H1 (cell line): ENCODE data around the gene RAVER2. TPM values are rescaled to one million over a fixed set of nuclear protein-coding genes. Genes with fewer than 3 reads are reported as not detected.

Source experiments
- CTCF ChIA-PET: fragments of 300-600 bp; sonication (Branson Sonifier 250); formaldehyde crosslinking; loops from one replicate; lab custom pipeline; 2021; ENCODE audit not compliant: partially characterized antibody; lab: Charles Lee
- POLR2A ChIA-PET: fragments of 300-600 bp; sonication (Branson Sonifier 250); formaldehyde crosslinking; loops from one replicate; lab custom pipeline; 2021; ENCODE audit warnings: inconsistent platforms; ENCODE audit not compliant: partially characterized antibody; lab: Charles Lee
- DNase-seq, 2 experiments: peaks; one replicate each; pipeline versions ENCODE4 v3.0.0 to v3.0.0-alpha.2; 2010 to 2022; ENCODE audit warnings: low spot score in 2 of 2, low read depth in 1 of 2, mixed read lengths in 1 of 2
- FAIRE-seq: peaks from 2 replicates; lab custom pipeline; 2011; peaks lifted over from hg19 to GRCh38; lab: Jason Lieb, UNC
- H2AFZ ChIP-seq: 2 replicates; pipeline ENCODE4 v1.8.1; 2012; ENCODE audit warnings: low read length, inconsistent platforms
- H2AK5ac ChIP-seq: 2 replicates; pipeline ENCODE4 v1.6.1; 2013; ENCODE audit warnings: low read depth, low read length
- H2BK120ac ChIP-seq: replicated peaks from 2 replicates; pipeline ENCODE3; 2013; ENCODE audit warnings: low read depth, low read length, inconsistent platforms
- H2BK12ac ChIP-seq: 2 replicates; pipeline ENCODE4 v1.6.1; 2013; ENCODE audit warnings: low read depth, low read length
- H2BK15ac ChIP-seq: 2 replicates; pipeline ENCODE4 v1.6.1; 2013; ENCODE audit warnings: low read length
- H2BK20ac ChIP-seq: 2 replicates; pipeline ENCODE4 v1.6.1; 2013; ENCODE audit warnings: low read length
- H2BK5ac ChIP-seq: 2 replicates; pipeline ENCODE4 v1.6.1; 2013; ENCODE audit warnings: low read depth, low read length
- H3K14ac ChIP-seq: 2 replicates; pipeline ENCODE4 v1.6.1; 2013; ENCODE audit warnings: inconsistent platforms; ENCODE audit not compliant: insufficient read length
- H3K18ac ChIP-seq: 2 replicates; pipeline ENCODE4 v1.6.1; 2013; ENCODE audit warnings: low read length; ENCODE audit errors: extremely low read depth
- H3K23ac ChIP-seq: 2 replicates; pipeline ENCODE4 v1.6.1; 2013; ENCODE audit warnings: inconsistent platforms; ENCODE audit not compliant: insufficient read length
- H3K23me2 ChIP-seq: 2 replicates; pipeline ENCODE4 v1.6.1; 2013; ENCODE audit warnings: low read depth, low read length
- H3K27ac ChIP-seq: 2 replicates; pipeline ENCODE4 v1.6.1; 2011; ENCODE audit warnings: low read depth, low read length, inconsistent platforms
- H3K27me3 ChIP-seq, 4 experiments: replicated peaks in 1 of 4; 1 replicate in 1 of 4; 2 replicates in 3 of 4; pipeline versions ENCODE4 v1.6.1 to v1.8.1; 2011 to 2013; ENCODE audit warnings: low read length in 3 of 4, mild to moderate bottlenecking in 3 of 4, inconsistent platforms in 2 of 4, mixed read lengths in 2 of 4, moderate library complexity in 1 of 4; ENCODE audit not compliant: control insufficient read depth in 3 of 4, insufficient read depth in 3 of 4; ENCODE audit errors: extremely low read depth in 1 of 4
- H3K36me3 ChIP-seq, 4 experiments: 2 replicates each; pipeline versions ENCODE4 v1.6.1 to v1.8.1; 2011 to 2013; ENCODE audit warnings: mild to moderate bottlenecking in 4 of 4, low read length in 3 of 4, moderate library complexity in 2 of 4, control low read depth in 1 of 4, inconsistent platforms in 1 of 4; ENCODE audit not compliant: insufficient read depth in 4 of 4, control insufficient read depth in 2 of 4
- H3K4ac ChIP-seq: replicated peaks from 2 replicates; pipeline ENCODE3; 2013; ENCODE audit warnings: low read length, low read depth, mixed read lengths, inconsistent platforms; ENCODE audit not compliant: insufficient read length
- H3K4me1 ChIP-seq, 4 experiments: replicated peaks in 1 of 4; 1 replicate in 1 of 4; 2 replicates in 3 of 4; pipeline versions ENCODE4 v1.6.1 to v1.8.1; 2011 to 2013; ENCODE audit warnings: low read length in 3 of 4, inconsistent platforms in 2 of 4, mixed read lengths in 1 of 4; ENCODE audit not compliant: insufficient read depth in 4 of 4, control insufficient read depth in 3 of 4
- H3K4me2 ChIP-seq, 2 experiments: 2 replicates each; pipeline versions ENCODE4 v1.6.1 to v1.8.1; 2011 to 2013; ENCODE audit warnings: low read depth in 2 of 2, low read length in 2 of 2, control low read depth in 1 of 2, inconsistent platforms in 1 of 2, mild to moderate bottlenecking in 1 of 2; ENCODE audit not compliant: insufficient read depth in 1 of 2
- H3K4me3 ChIP-seq, 4 experiments: fragments of 200-600, 300-600 bp in 1 of 4; sonication (generic), shearing (Covaris generic), sonication (Bioruptor Twin) in 1 of 4; 2 replicates each; pipeline versions ENCODE4 v1.5.1 to v1.8.1; 2011 to 2016; ENCODE audit warnings: low read length in 4 of 4, low read depth in 3 of 4, control low read depth in 2 of 4, inconsistent platforms in 2 of 4, mild to moderate bottlenecking in 2 of 4, mixed read lengths in 1 of 4, moderate library complexity in 1 of 4; ENCODE audit not compliant: insufficient read depth in 2 of 4; ENCODE audit errors: extremely low read depth in 1 of 4
- H3K56ac ChIP-seq: replicated peaks from 2 replicates; pipeline ENCODE3; 2013; ENCODE audit warnings: low read depth, mild to moderate bottlenecking, mixed read lengths, low read length, inconsistent platforms; ENCODE audit not compliant: insufficient read length
- H3K79me1 ChIP-seq: 2 replicates; pipeline ENCODE4 v1.6.1; 2013; ENCODE audit warnings: low read depth, low read length, control low read depth
- H3K79me2 ChIP-seq, 2 experiments: 2 replicates each; pipeline versions ENCODE4 v1.6.1 to v1.8.1; 2012 to 2013; ENCODE audit warnings: low read length in 2 of 2, mild to moderate bottlenecking in 2 of 2, inconsistent platforms in 1 of 2; ENCODE audit not compliant: insufficient read depth in 2 of 2, control insufficient read depth in 1 of 2
- H3K9ac ChIP-seq, 4 experiments: replicated peaks in 1 of 4; 1 replicate in 1 of 4; 2 replicates in 3 of 4; pipeline versions ENCODE4 v1.6.1 to v1.8.1; 2011 to 2013; ENCODE audit warnings: low read depth in 3 of 4, low read length in 3 of 4, control low read depth in 2 of 4, mild to moderate bottlenecking in 2 of 4, moderate library complexity in 2 of 4, inconsistent platforms in 1 of 4; ENCODE audit errors: extremely low read depth in 1 of 4
- H3K9me3 ChIP-seq, 2 experiments: 2 replicates each; pipeline versions ENCODE4 v1.6.1 to v1.8.1; 2012 to 2013; ENCODE audit warnings: mild to moderate bottlenecking in 2 of 2, moderate library complexity in 2 of 2, control low read depth in 1 of 2, inconsistent platforms in 1 of 2, low read depth in 1 of 2, low read length in 1 of 2, mixed read lengths in 1 of 2; ENCODE audit not compliant: insufficient read depth in 2 of 2
- H4K20me1 ChIP-seq, 2 experiments: replicated peaks in 1 of 2; 2 replicates each; pipeline versions ENCODE3 to v1.8.1; 2011 to 2013; ENCODE audit warnings: inconsistent platforms in 2 of 2, low read length in 2 of 2, mild to moderate bottlenecking in 1 of 2; ENCODE audit not compliant: insufficient read depth in 2 of 2, control insufficient read depth in 1 of 2
- H4K5ac ChIP-seq: 2 replicates; pipeline ENCODE4 v1.6.1; 2013; ENCODE audit warnings: low read length, low read depth, mixed read lengths, inconsistent platforms; ENCODE audit not compliant: insufficient read length
- H4K8ac ChIP-seq: 2 replicates; pipeline ENCODE4 v1.8.0; 2013; ENCODE audit warnings: mild to moderate bottlenecking, moderate library complexity, low read length, inconsistent platforms; ENCODE audit not compliant: insufficient read depth; ENCODE audit errors: extremely low read depth
- H4K91ac ChIP-seq: replicated peaks from 2 replicates; pipeline ENCODE3; 2013; ENCODE audit warnings: low read length, mixed read lengths, inconsistent platforms; ENCODE audit not compliant: insufficient read length
- GABPA ChIP-seq: IDR thresholded peaks from 2 replicates; pipeline ENCODE4 v1.6.1; 2011; ENCODE audit warnings: mild to moderate bottlenecking, low read length, moderate library complexity, borderline replicate concordance; ENCODE audit not compliant: insufficient read depth
- MAX ChIP-seq: IDR thresholded peaks from 2 replicates; pipeline ENCODE4 v1.6.1; 2012; ENCODE audit warnings: inconsistent platforms
- PHF8 ChIP-seq: fragments of 200-600 bp; sonication (generic); conservative IDR thresholded peaks from 2 replicates; pipeline ENCODE4 v1.7.1; 2012; ENCODE audit warnings: low read depth, mild to moderate bottlenecking, inconsistent platforms, low read length, moderate library complexity
- RAD21 ChIP-seq, 2 experiments: IDR thresholded peaks in 1 of 2; conservative IDR thresholded peaks in 1 of 2; 2 replicates each; pipeline ENCODE4 v1.6.1; 2011; ENCODE audit warnings: low read depth in 2 of 2, low read length in 2 of 2, improper control_type of control experiment in 1 of 2, inconsistent platforms in 1 of 2, mild to moderate bottlenecking in 1 of 2, moderate library complexity in 1 of 2
- SP2 ChIP-seq: IDR thresholded peaks from 2 replicates; pipeline ENCODE4 v1.6.1; 2012; ENCODE audit warnings: mild to moderate bottlenecking, low read length, inconsistent platforms
- TCF12 ChIP-seq: IDR thresholded peaks from 2 replicates; pipeline ENCODE4 v1.6.1; 2011; ENCODE audit warnings: low read depth, mild to moderate bottlenecking, low read length
- WGBS, 2 experiments: shearing (Covaris generic) in 1 of 2; methylation state at CpG; one replicate each; pipeline versions ENCODE4 v1.1.6 to v1.1.7; 2013 to 2015; ENCODE audit warnings: low lambda C conversion rate in 2 of 2, mixed read lengths in 2 of 2, inconsistent platforms in 1 of 2, low coverage in 1 of 2, missing lambda C conversion rate in 1 of 2; ENCODE audit not compliant: insufficient replicate concordance in 2 of 2, insufficient coverage in 1 of 2, insufficient read length in 1 of 2; ENCODE audit errors: extremely low coverage in 1 of 2, missing lambda C conversion rate in 1 of 2; 5-methylcytosine and 5-hydroxymethylcytosine counted together
- polyA plus RNA-seq, 7 experiments: library from polyadenylated mRNA; depleted of rRNA in 3 of 7; stranded (reverse) in 5 of 7; unstranded in 2 of 7; fragments of >200 nt in 5 of 7; fragments of 200-250 nt in 2 of 7; gene quantifications; 1 replicate in 5 of 7; 2 replicates in 1 of 7; 4 replicates in 1 of 7; pipeline versions ENCODE4 v1.2.1 to v1.2.3, GENCODE V29; 2011 to 2013; ENCODE audit warnings: missing spikeins in 2 of 7, mixed read lengths in 2 of 7
- total RNA-seq: library from RNA; stranded (reverse); fragmentation: NEBNext Ultra II Directional; extraction: Animal tissue kit (Norgen Biotek cat#: 25700); gene quantifications from 2 replicates; pipeline ENCODE4 v1.2.1, GENCODE V29; 2021
- TF ChIP-seq, protein P1 (sequence below): IDR thresholded peaks from 2 replicates; pipeline ENCODE4 v1.6.1; 2011; ENCODE audit warnings: low read depth, mild to moderate bottlenecking, low read length; ENCODE audit not compliant: insufficient read depth
- TF ChIP-seq, protein P2 (sequence below): IDR thresholded peaks from 2 replicates; pipeline ENCODE4 v1.6.1; 2011; ENCODE audit warnings: low read length, improper control_type of control experiment

RAVER2 gene
- total and polyA plus RNA-seq, 2 of the 8 experiments (the other 6 are each of a cell fraction or from before 2014, with no cell fraction given), result 10.5 to 19.5 TPM

GRCh38 chr1:64810001-64810400 lies 65.1 kb downstream of the RAVER2 start:
- no peaks in the 10 kb centered on the region for H3K27me3 ChIP-seq

More at GRCh38 chr1:64810001-64810400, 65.1 kb downstream of the RAVER2 start:
- no peaks in the 10 kb centered on the region for H3K79me2 ChIP-seq
- H3K4me3 ChIP-seq, result no peak overlapping the region
- no peaks in the 10 kb centered on the region for H3K4me1 ChIP-seq
- no peak overlapping the region for H3K56ac ChIP-seq
- no peak overlapping the region for H2BK15ac ChIP-seq
- H2BK20ac ChIP-seq, result no peak overlapping the region
- no peaks in the 10 kb centered on the region for H3K23me2 ChIP-seq
- no peak overlapping the region for H4K5ac ChIP-seq
- H2BK5ac ChIP-seq, result no peak overlapping the region
- H2BK12ac ChIP-seq, result no peak overlapping the region
- WGBS, 2 experiments, result 81% methylated on average over 1 of the region's 1 CpG; no CpG with 5 or more reads in 1 of the 2 experiments
- H4K20me1 ChIP-seq, result no peaks in the 10 kb centered on the region
- H3K36me3 ChIP-seq, result peaks cover 0 to 4% (median 2%) of the 10 kb centered on the region in 4 experiments; a peak in 2 of 8 replicates
- H3K79me1 ChIP-seq, result no peaks in the 10 kb centered on the region
- H3K4me2 ChIP-seq, result no peak overlapping the region
- no peak overlapping the region for H3K14ac ChIP-seq
- no peaks in the 10 kb centered on the region for H3K9me3 ChIP-seq
- ChIA-PET CTCF (no interaction called here), POLR2A (no interaction called here)
- no peak for DNase-seq
- H2BK120ac ChIP-seq, result no peak overlapping the region
- no peak overlapping the region for H4K8ac ChIP-seq
- no peak overlapping the region for H3K23ac ChIP-seq
- FAIRE-seq, result no peak
- no peak overlapping the region for H3K9ac ChIP-seq
- no peak overlapping the region for H3K4ac ChIP-seq
- H4K91ac ChIP-seq, result no peak overlapping the region
- no peak overlapping the region for H3K18ac ChIP-seq
- TF ChIP-seq GABPA (no peak), MAX (no peak), PHF8 (no peak), TCF12 (no peak), SP2 (no peak), RAD21 (IDR thresholded peaks at IDR 0.05 in 1 of 2, conservative IDR thresholded peaks at IDR 0.05 in 1 of 2; ENCODE audit: low read depth in 2 of 2, low read length in 2 of 2) (no peak)
- TF ChIP-seq, protein P1, sequence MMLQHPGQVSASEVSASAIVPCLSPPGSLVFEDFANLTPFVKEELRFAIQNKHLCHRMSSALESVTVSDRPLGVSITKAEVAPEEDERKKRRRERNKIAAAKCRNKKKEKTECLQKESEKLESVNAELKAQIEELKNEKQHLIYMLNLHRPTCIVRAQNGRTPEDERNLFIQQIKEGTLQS, result no peak
- TF ChIP-seq, protein P2, sequence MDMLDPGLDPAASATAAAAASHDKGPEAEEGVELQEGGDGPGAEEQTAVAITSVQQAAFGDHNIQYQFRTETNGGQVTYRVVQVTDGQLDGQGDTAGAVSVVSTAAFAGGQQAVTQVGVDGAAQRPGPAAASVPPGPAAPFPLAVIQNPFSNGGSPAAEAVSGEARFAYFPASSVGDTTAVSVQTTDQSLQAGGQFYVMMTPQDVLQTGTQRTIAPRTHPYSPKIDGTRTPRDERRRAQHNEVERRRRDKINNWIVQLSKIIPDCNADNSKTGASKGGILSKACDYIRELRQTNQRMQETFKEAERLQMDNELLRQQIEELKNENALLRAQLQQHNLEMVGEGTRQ, result no peak
- no peak overlapping the region for H3K27ac ChIP-seq
- no peak overlapping the region for H2AFZ ChIP-seq
- H2AK5ac ChIP-seq, result no peak overlapping the region
